ENCODE results near the gene APC2.
"Not testable (repeated sequence)": the region's sequence is repeated elsewhere in the genome, so short reads cannot be mapped to it uniquely, and the experiment has no call there.

Gene APC2

DNA sequence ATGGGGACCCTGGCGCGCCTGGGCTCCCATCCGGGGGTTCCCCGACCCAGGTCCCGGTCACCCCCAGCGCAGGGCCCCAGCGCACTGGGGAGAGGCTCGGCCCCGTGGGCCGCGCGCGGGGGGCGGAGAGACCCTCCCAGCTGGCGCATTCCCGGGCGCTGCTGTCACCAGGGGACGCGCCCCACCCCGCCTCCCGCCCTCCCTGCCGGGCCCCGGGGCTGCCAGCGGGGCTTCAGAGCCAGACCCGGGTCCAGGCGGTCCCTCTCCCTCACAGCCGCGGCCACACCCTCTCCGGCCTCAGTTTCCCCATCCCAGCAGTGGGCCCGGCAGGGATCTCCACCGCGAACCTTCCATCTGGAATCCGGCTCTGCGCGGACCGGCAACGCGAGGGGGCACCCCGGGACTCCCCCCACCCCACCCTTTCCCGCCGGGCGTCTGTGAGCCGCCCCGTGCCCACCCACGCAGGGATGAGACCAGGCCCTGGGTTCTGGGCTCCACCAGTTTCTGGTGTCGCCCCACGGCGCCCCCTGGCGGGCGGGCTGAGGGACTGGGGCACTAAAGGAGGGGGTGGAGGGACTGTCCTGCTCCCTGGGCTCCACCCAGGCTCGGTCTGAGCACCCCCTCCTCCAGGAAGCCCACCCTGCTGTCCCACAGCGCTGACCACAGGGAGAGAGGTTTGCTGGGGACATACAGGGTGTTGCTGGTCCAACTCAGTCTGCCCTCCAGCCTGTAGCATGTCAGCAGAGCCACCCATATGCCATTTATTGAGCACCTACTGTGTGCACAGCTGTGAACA, 63.8 kb downstream of the APC2 start:
- TF ChIP-seq, protein P1, sequence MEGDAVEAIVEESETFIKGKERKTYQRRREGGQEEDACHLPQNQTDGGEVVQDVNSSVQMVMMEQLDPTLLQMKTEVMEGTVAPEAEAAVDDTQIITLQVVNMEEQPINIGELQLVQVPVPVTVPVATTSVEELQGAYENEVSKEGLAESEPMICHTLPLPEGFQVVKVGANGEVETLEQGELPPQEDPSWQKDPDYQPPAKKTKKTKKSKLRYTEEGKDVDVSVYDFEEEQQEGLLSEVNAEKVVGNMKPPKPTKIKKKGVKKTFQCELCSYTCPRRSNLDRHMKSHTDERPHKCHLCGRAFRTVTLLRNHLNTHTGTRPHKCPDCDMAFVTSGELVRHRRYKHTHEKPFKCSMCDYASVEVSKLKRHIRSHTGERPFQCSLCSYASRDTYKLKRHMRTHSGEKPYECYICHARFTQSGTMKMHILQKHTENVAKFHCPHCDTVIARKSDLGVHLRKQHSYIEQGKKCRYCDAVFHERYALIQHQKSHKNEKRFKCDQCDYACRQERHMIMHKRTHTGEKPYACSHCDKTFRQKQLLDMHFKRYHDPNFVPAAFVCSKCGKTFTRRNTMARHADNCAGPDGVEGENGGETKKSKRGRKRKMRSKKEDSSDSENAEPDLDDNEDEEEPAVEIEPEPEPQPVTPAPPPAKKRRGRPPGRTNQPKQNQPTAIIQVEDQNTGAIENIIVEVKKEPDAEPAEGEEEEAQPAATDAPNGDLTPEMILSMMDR (IDR thresholded peaks at IDR 0.05; ENCODE audit: low read depth, low read length) = peak; percentile 72
- H3K4me3 ChIP-seq (ENCODE audit: low read depth, low read length) = peak overlapping the region; percentile 81

DNA sequence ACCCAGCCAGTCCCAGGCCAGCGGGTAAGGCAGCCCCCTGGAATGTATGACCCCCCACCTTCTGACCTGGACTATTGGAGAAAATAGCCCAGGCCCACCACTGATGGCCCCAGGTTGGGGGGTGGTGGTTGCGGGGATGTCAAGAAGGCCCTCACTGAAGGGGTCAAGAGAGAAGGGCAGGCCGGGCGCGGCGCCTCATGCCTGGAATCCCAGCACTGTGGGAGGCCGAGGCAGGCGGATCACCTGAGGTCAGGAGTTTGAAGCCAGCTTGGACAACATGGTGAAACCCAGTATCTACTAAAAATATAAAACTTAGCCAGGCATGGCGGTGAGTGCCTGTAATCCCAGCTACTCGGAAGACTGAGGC, 64.4 kb downstream of the APC2 start:
- TF ChIP-seq, protein P1 (IDR thresholded peaks at IDR 0.05; ENCODE audit: low read depth, low read length) = no peak
- H3K4me3 ChIP-seq (ENCODE audit: low read depth, low read length) = no peak overlapping the region

DNA sequence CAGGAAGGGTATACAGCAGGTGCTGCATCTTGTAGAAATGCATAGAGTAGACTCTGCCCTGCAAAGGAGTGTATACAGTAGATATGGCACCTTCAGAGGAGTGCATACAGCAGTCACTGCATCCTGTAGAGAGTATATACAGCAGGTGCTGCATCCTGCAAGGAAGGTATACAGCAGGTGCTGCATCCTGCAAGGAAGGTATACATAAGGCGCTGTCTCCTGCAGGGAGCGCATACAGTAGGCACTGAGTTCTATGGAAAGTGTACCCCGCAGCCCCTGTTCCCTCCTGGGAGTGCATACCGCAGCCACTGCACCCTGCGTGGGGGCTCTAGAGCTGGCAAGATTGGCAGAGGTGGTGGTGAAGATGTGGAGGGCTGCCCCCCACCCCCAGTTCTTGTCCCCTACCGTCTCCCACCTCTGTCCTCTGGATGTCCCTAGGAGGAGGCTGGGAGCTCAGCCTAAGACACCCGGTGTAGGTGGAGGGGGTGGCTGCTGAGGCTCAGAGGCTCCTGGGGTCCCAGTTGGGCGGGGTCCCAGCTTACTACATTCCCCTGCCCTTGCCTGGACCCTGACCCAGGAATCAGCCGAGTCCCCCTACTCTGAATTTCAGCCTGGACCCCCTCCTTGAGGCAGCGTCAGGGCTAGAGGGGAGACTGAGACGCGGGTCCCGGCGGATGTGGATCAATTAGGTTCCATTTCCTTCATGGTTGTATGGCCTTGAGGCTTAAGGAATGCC, 65.2 kb downstream of the APC2 start:
- TF ChIP-seq, protein P1 (IDR thresholded peaks at IDR 0.05; ENCODE audit: low read depth, low read length) = no peak
- no peak overlapping the region for H3K4me3 ChIP-seq (ENCODE audit: low read depth, low read length)

DNA sequence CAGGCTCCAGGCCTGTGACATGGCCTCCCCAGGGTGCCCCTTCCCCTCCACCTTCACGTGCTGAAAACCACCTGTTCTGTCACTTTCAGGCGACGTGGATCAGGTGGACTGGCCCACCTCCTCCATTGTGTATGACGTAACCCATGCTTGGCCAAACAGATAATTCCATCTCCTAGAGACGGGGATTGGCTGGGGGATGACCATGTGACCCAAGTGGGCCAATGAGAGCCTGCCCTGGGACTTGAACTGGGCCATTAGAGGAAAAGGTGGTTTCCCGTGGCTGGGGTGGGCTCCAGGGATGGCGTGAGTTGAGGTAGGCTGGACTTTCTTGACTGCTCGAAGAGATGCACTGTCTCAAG, 66.5 kb downstream of the APC2 start:
- no peak overlapping the region for H3K4me3 ChIP-seq (ENCODE audit: low read depth, low read length)

DNA sequence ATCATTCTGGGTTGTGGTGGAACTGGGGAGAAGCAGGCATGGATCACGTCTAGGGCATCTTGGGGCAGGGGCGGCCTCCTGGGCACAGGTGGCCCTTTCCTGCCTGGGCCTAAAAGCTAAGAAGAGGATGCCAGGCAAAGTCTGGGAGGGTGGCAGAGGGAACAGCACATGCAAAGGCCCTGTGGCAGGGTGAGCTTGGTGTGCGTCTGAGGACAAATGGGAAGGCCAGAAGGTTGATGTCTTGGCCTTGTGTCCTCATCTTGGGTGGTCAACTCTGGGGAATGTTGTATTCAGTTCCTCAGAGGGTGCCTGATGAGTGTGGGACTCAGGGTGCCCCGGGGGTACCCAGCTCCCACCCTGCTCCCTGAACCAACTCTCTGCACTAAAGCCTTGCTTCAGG, 68.5 kb downstream of the APC2 start:
- TF ChIP-seq, protein P1 (IDR thresholded peaks at IDR 0.05; ENCODE audit: low read depth, low read length) = no peak
- no peak overlapping the region for H3K4me3 ChIP-seq (ENCODE audit: low read depth, low read length)

More for the DNA sequence above, 66.5 kb downstream of the APC2 start:
- TF ChIP-seq, protein P1 (IDR thresholded peaks at IDR 0.05; ENCODE audit: low read depth, low read length) = no peak

DNA sequence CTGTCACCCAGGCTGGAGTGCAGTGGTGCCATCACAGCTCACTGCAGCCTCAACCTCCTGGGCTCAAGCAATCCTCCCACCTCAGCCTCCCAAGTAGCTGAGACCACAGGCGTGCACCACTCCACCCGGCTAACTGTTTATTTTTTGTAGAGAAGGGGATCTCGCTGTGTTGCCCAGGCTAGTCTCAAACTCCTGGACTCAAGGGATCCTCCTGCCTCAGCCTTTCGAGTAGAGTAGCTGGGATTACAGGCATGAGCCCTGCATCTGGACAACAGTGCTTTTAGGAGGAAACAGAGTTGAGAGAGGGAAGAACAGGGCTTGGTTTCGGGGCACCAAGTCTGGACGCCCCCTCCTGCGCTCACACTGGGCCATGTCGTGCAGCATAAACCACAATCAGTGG, 69.9 kb downstream of the APC2 start:
- not testable (repeated sequence) for H3K4me3 ChIP-seq (ENCODE audit: low read depth, low read length)

DNA sequence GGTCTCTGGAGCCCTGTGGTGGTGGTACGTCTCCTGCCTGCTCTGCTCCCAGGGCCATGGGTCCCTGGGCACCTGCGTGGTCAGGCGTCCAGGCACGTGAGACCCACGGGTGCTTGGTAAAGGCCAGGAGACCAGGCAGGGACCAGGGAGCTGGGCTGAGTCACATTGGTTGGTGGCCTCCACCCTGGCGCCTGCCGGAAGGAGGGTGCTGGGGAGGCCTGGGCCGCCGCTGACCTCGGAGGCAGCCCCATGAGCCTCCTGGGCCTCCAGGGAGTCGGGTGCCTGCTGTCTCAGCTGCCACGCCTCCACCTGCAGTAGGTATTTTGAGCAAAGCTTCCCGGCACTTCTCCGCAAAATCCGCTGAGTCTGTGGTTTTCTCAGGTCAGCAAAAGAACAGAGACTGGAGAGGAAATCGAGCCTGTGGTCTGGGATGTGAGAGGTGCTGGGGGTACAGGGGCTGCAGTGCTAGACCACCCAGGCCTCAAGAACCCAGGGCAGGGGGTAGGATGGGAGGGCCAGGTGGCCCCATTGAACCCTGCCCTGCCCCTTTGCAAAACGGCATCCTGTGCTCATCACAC, 70.4 kb downstream of the APC2 start:
- TF ChIP-seq, protein P1 (IDR thresholded peaks at IDR 0.05; ENCODE audit: low read depth, low read length) = no peak
- no peak overlapping the region for H3K4me3 ChIP-seq (ENCODE audit: low read depth, low read length)
